Stimulated activated CD4-positive, alpha-beta T cell treated with anti-CD3 and anti-CD28 coated beads, Interleukin-15, amount 100 ng/mL, for 1 hour (primary cell): ENCODE measurements around the gene SP140L.
A peak's percentile ranks its signal among the peaks of the same experiment; 100 is the strongest.
"Not testable (repeated sequence)": the region's sequence is repeated elsewhere in the genome, so short reads cannot be mapped to it uniquely, and the experiment has no call there.

ENCODE experiments used
- DNase-seq, 2 donors: peaks; one replicate each; pipeline ENCODE4 v3.0.0-alpha.2; 2020; ENCODE audit warnings: low read depth in 1 of 2, low spot score in 1 of 2

The SP140L gene

GRCh38 chr2:230417436-230417835 lies 90.4 kb downstream of the SP140L start:
- DNase-seq, result no peak

- no peak for DNase-seq
These were observed 91.5 kb downstream of the SP140L start for GRCh38 chr2:230418341-230419016.

- no peak for DNase-seq
These were observed 92.2 kb downstream of the SP140L start for GRCh38 chr2:230419181-230419580.

GRCh38 chr2:230422149-230422548 lies 95.2 kb downstream of the SP140L start:
- no peak for DNase-seq

- no peak for DNase-seq
These were observed 97.0 kb downstream of the SP140L start for GRCh38 chr2:230423851-230424458.

- DNase-seq, result no peak
These were observed 98.4 kb downstream of the SP140L start for GRCh38 chr2:230425377-230425776.

- no peak for DNase-seq
These were observed 102.5 kb downstream of the SP140L start for GRCh38 chr2:230429513-230429912.

GRCh38 chr2:230430957-230431910 lies 104.2 kb downstream of the SP140L start:
- DNase-seq, result no peak

GRCh38 chr2:230434677-230435324 lies 107.8 kb downstream of the SP140L start:
- DNase-seq, result no peak

GRCh38 chr2:230435431-230435830 lies 108.4 kb downstream of the SP140L start:
- DNase-seq, result no peak

- DNase-seq, result not testable (repeated sequence)
These were observed 112.1 kb downstream of the SP140L start for GRCh38 chr2:230439121-230439520.

- no peak for DNase-seq
These were observed 112.6 kb downstream of the SP140L start for GRCh38 chr2:230439590-230439989.

GRCh38 chr2:230441227-230441897 lies 114.4 kb downstream of the SP140L start:
- peak in 1 of 2 donors; percentile 19 for DNase-seq

GRCh38 chr2:230443541-230443940 lies 116.5 kb downstream of the SP140L start:
- DNase-seq, result no peak

GRCh38 chr2:230444832-230445231 lies 117.8 kb downstream of the SP140L start:
- DNase-seq, result no peak

GRCh38 chr2:230447036-230447435 lies 120.0 kb downstream of the SP140L start:
- DNase-seq, result no peak

- no peak for DNase-seq
These were observed 120.8 kb downstream of the SP140L start for GRCh38 chr2:230447455-230448451.

- DNase-seq, result no peak
These were observed 123.0 kb downstream of the SP140L start for GRCh38 chr2:230449901-230450467.

GRCh38 chr2:230453006-230453405 lies 126.0 kb downstream of the SP140L start:
- DNase-seq, result no peak
